HS-5 (cell line): Measurements from ENCODE around the gene SLC26A6.

Source experiments
- DNase-seq: peaks from one replicate; pipeline ENCODE4 v3.0.0-alpha.2; 2012; ENCODE audit warnings: low read depth

SLC26A6 gene, protein sequence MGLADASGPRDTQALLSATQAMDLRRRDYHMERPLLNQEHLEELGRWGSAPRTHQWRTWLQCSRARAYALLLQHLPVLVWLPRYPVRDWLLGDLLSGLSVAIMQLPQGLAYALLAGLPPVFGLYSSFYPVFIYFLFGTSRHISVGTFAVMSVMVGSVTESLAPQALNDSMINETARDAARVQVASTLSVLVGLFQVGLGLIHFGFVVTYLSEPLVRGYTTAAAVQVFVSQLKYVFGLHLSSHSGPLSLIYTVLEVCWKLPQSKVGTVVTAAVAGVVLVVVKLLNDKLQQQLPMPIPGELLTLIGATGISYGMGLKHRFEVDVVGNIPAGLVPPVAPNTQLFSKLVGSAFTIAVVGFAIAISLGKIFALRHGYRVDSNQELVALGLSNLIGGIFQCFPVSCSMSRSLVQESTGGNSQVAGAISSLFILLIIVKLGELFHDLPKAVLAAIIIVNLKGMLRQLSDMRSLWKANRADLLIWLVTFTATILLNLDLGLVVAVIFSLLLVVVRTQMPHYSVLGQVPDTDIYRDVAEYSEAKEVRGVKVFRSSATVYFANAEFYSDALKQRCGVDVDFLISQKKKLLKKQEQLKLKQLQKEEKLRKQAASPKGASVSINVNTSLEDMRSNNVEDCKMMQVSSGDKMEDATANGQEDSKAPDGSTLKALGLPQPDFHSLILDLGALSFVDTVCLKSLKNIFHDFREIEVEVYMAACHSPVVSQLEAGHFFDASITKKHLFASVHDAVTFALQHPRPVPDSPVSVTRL

GRCh38 chr3:48635222-48636021, at the start of gene SLC26A6:
Gene SLC26A6 (minus strand): TSS chr3:48635461. CDS start chr3:48635393, 68 bp downstream.
- DNase-seq = peak; percentile 81

- DNase-seq = no peak
Measured at GRCh38 chr3:48684480-48685143, 49.4 kb upstream of the SLC26A6 start.

- no peak for DNase-seq
Measured at GRCh38 chr3:48684054-48684349, 48.7 kb upstream of the SLC26A6 start.

- DNase-seq = no peak
Measured at GRCh38 chr3:48682786-48683185, 47.5 kb upstream of the SLC26A6 start.

GRCh38 chr3:48681974-48682610, 46.8 kb upstream of the SLC26A6 start:
- no peak for DNase-seq

- no peak for DNase-seq
Measured at GRCh38 chr3:48681541-48681880, 46.2 kb upstream of the SLC26A6 start.

GRCh38 chr3:48680811-48681540, 45.7 kb upstream of the SLC26A6 start:
- DNase-seq = no peak

GRCh38 chr3:48679411-48680391, 44.4 kb upstream of the SLC26A6 start:
- no peak for DNase-seq

- no peak for DNase-seq
Measured at GRCh38 chr3:48678566-48679380, 43.5 kb upstream of the SLC26A6 start.

GRCh38 chr3:48678056-48678455, 42.8 kb upstream of the SLC26A6 start:
- no peak for DNase-seq

GRCh38 chr3:48674505-48674904, 39.2 kb upstream of the SLC26A6 start:
- DNase-seq = no peak

- DNase-seq = no peak
Measured at GRCh38 chr3:48672522-48672921, 37.3 kb upstream of the SLC26A6 start.

DNA sequence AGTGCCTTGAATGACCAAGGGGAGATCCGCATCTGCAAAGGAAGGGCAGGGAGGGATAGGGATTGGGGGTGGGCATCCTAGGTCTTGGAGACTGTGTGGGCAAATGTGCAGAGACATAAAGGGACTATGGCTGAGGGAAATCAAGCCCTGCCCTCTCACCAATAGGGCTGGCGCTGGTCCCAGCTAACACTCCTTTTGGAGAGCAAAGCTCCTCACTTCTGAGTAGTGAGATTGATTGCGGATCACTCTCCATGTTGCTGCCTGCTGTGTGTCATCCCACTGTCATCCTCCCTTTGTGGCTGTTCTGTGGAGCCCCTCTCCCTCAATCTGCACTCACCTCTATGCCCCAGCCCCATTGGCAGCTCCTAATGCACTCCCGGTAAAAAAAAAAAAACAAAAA, 29.7 kb upstream of the SLC26A6 start:
- DNase-seq = no peak

DNA sequence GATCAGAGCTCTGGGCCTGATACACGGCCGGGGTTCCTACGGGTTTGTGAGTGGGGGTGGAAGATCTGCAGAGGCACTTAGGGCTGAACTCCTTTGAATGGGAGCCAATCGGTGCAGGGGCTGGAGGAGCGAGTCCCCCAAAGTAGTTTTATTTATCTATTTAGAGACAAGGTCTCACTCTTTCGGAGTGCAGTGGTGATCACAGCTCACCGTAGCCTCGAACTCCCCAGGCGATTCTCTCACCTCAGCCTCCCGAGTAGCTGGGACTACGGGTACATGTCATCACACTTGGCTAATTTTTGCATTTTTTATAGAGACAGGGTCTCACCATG, 29.0 kb upstream of the SLC26A6 start:
- DNase-seq = no peak

GRCh38 chr3:48663489-48664312, 28.4 kb upstream of the SLC26A6 start:
- peak; percentile 95 for DNase-seq

DNA sequence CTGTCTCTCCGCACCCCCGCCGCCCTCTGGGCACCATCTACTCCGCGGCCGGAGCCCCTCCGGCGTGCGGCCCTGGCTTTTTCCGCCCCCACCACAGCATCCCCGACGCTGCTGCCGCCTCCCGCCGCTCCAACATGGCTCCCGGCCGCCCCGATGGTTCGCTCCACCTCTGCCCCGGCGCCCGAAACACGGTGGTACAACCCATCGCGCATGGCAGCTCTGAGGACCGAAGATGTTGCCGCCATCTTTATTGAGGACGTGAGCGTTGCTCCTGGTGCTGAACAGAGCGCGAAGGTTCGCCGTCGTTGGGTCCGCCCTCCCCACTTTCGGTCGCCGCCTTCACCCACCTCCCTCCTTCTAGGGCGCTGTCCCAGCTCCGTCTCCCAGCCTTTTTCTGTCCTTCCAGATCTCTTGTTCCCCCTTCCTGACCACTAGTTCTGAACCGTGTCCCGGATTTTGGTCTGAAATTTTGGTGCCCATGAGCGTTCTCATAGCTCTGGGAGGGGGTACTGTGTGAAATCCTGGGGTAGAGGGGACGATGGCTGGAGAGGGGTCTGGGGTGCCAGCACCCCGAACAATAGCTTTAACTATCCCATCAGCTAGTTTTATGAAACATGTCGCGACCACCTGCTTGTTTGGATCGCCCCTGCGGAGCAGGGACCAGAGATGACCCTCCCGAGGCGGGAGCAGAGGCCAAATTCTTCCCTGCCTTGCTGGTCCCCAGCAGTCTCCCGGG, 27.7 kb upstream of the SLC26A6 start, which contains the start of gene CELSR3:
TSS of gene CELSR3 (minus strand) at position 134 of the 736 bp plus-strand sequence. CDS start 252 bp downstream, outside the sequence.
- DNase-seq = peak; percentile 61

DNA sequence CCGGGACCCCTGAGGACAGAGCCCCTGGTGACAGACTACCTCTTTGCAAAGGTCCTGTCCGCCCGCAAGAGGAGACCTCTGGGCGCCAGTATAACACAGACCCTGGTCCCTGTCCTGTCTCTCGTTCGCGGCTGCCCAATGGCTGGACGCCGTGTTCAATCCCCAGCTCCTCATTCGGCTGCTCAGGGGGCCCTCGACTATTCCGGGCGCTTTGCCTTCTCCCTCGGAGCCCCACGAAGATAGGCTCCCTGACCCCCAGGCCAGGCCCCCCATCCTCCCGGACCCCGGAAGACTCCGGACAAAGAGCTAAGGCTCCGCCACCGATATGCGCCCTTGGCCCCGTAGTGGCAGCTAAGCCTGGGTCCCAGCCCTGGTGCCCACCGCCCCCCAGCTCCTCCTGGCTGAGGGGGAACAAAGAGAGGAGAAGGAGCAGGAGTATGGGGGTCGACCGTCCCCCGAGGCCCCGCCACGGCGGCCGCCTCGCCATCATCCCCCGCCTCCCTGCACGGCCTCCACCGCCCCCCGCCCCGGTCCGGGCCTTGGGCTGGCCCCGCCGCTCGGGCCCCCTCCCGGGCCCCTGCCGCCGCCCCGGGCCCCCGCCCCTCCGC, 27.0 kb upstream of the SLC26A6 start:
- no peak for DNase-seq
